Endothelial cell of umbilical vein (primary cell): ENCODE data around the gene AMMECR1L. TPM values are rescaled to one million over a fixed set of nuclear protein-coding genes. Genes with fewer than 3 reads are reported as not detected.

Experiments used
- BruUV-seq: library from RNA; stranded (reverse); fragments of 400-500 nt; replicated peaks from 2 replicates; lab custom pipeline; 2021; lab: Mats Ljungman, UMichigan
- CTCF ChIA-PET: fragments of 300-600, 350-600 bp; sonication (Branson Sonifier 250); formaldehyde crosslinking; loops from one replicate; lab custom pipeline; 2021; ENCODE audit warnings: antibody characterized with exemption, inconsistent platforms; lab: Charles Lee
- POLR2A ChIA-PET: fragments of 300-600, 350-600 bp; sonication (Branson Sonifier 250); formaldehyde crosslinking; loops from one replicate; lab custom pipeline; 2021; ENCODE audit warnings: antibody characterized with exemption, inconsistent platforms; lab: Charles Lee
- DNase-seq: peaks from one replicate; pipeline ENCODE4 v3.0.0-alpha.2; 2011; ENCODE audit warnings: low read depth, low spot score
- FAIRE-seq: peaks from 2 replicates; lab custom pipeline; 2011; peaks lifted over from hg19 to GRCh38; lab: Jason Lieb, UNC
- H2AFZ ChIP-seq: 2 replicates; pipeline ENCODE4 v1.6.0; 2012; ENCODE audit warnings: low read depth, low read length, control low read depth, inconsistent platforms
- H3K27ac ChIP-seq: 2 replicates; pipeline ENCODE4 v1.5.1; 2011; ENCODE audit warnings: low read depth, mild to moderate bottlenecking, control low read depth, low read length, moderate library complexity; ENCODE audit not compliant: insufficient read depth
- H3K27me3 ChIP-seq, 2 experiments: 2 replicates each; pipeline versions ENCODE4 v1.6.0 to v1.6.1; 2011; ENCODE audit warnings: low read length in 2 of 2, mixed read lengths in 1 of 2; ENCODE audit not compliant: control insufficient read depth in 2 of 2, insufficient read depth in 2 of 2
- H3K36me3 ChIP-seq, 2 experiments: 2 replicates in 1 of 2; 3 replicates in 1 of 2; pipeline ENCODE4 v1.5.1; 2011; ENCODE audit warnings: low read length in 2 of 2, mild to moderate bottlenecking in 1 of 2, moderate library complexity in 1 of 2; ENCODE audit not compliant: control insufficient read depth in 2 of 2, insufficient read depth in 2 of 2; ENCODE audit errors: extremely low read depth in 1 of 2
- H3K4me1 ChIP-seq: 3 replicates; pipeline ENCODE4 v1.5.1; 2011; ENCODE audit warnings: mild to moderate bottlenecking, low read length; ENCODE audit not compliant: control insufficient read depth, insufficient read depth; ENCODE audit errors: extremely low read depth
- H3K4me2 ChIP-seq: 2 replicates; pipeline ENCODE4 v1.6.1; 2011; ENCODE audit warnings: low read length, control low read depth, mixed read lengths; ENCODE audit not compliant: insufficient read depth
- H3K4me3 ChIP-seq, 3 experiments: fragments of 200-600 bp in 1 of 3; sonication (generic), shearing (Covaris generic) in 1 of 3; replicated peaks in 1 of 3; 2 replicates each; pipeline ENCODE4 v1.5.1; 2011 to 2016; ENCODE audit warnings: control low read depth in 3 of 3, low read length in 3 of 3, mild to moderate bottlenecking in 2 of 3, inconsistent platforms in 1 of 3, low read depth in 1 of 3, moderate library complexity in 1 of 3; ENCODE audit not compliant: insufficient read depth in 1 of 3
- H3K79me2 ChIP-seq: 2 replicates; pipeline ENCODE4 v1.6.0; 2012; ENCODE audit warnings: low read length, inconsistent platforms; ENCODE audit not compliant: control insufficient read depth, insufficient read depth
- H3K9ac ChIP-seq: replicated peaks from 2 replicates; pipeline ENCODE3; 2011; ENCODE audit warnings: low read length, control low read depth; ENCODE audit not compliant: insufficient read depth; ENCODE audit errors: extremely low read depth
- H3K9me1 ChIP-seq: replicated peaks from 3 replicates; pipeline ENCODE4 v1.6.0; 2011; ENCODE audit warnings: mild to moderate bottlenecking, low read length; ENCODE audit not compliant: control insufficient read depth, insufficient read depth; ENCODE audit errors: extremely low read depth
- H3K9me3 ChIP-seq: replicated peaks from 2 replicates; pipeline ENCODE4 v1.5.1; 2012; ENCODE audit warnings: low read length, inconsistent platforms; ENCODE audit not compliant: control insufficient read depth, insufficient read depth
- H4K20me1 ChIP-seq: replicated peaks from 2 replicates; pipeline ENCODE3; 2011; ENCODE audit warnings: mild to moderate bottlenecking, low read length; ENCODE audit not compliant: control insufficient read depth, insufficient read depth; ENCODE audit errors: extremely low read depth
- EZH2 ChIP-seq: IDR thresholded peaks from 2 replicates; pipeline ENCODE4 v1.6.1; 2012; ENCODE audit warnings: borderline replicate concordance, low read depth, mild to moderate bottlenecking, moderate library complexity, low read length, inconsistent platforms; ENCODE audit not compliant: severe bottlenecking
- FOS ChIP-seq: IDR thresholded peaks from 2 replicates; pipeline ENCODE4 v1.6.1; 2011; ENCODE audit warnings: mild to moderate bottlenecking, low read length, moderate library complexity, borderline replicate concordance; ENCODE audit not compliant: insufficient read depth
- GATA2 ChIP-seq: IDR thresholded peaks from 2 replicates; pipeline ENCODE4 v1.7.0; 2011; ENCODE audit warnings: low read depth, mild to moderate bottlenecking, moderate library complexity, mixed read lengths, low read length; ENCODE audit not compliant: insufficient read length, insufficient read depth
- JUN ChIP-seq: IDR thresholded peaks from 2 replicates; pipeline ENCODE4 v1.6.1; 2011; ENCODE audit warnings: borderline replicate concordance, low read depth; ENCODE audit not compliant: insufficient read length, insufficient read depth
- MYC ChIP-seq: IDR thresholded peaks from one replicate; pipeline ENCODE4 v1.6.1; 2011; ENCODE audit warnings: mild to moderate bottlenecking, low read depth, low read length
- POLR2A ChIP-seq: IDR thresholded peaks from 2 replicates; pipeline ENCODE4 v1.6.1; 2012; ENCODE audit warnings: low read depth, mild to moderate bottlenecking, control low read depth, low read length
- POLR2AphosphoS5 ChIP-seq: IDR thresholded peaks from 2 replicates; pipeline ENCODE4 v1.6.1; 2012; ENCODE audit warnings: low read depth, mild to moderate bottlenecking, control low read depth, low read length, moderate library complexity; ENCODE audit not compliant: insufficient read depth
- dilution Hi-C: fragments of 300-500 bp; cut with MboI; formaldehyde crosslinking; loops from one replicate; pipeline ENCODE4 v1.15.0; 2019; ENCODE audit warnings: low sequenced_read_pairs; ENCODE audit not compliant: extremely low pct_ligation_motif_present
- intact Hi-C: fragments of 100-400 bp; cut with micrococcal nuclease; formaldehyde crosslinking; loops from one replicate; pipeline ENCODE4 v1.10.0; 2022
- polyA plus RNA-seq, 4 experiments: library from polyadenylated mRNA; depleted of rRNA in 3 of 4; stranded (reverse) in 3 of 4; unstranded in 1 of 4; fragments of >200 nt; gene quantifications; 2 replicates each; pipeline versions ENCODE4 v1.2.1 to v1.2.3, GENCODE V29; 2011 to 2012; ENCODE audit warnings: missing spikeins in 1 of 4
- total RNA-seq: library from RNA; stranded (reverse); gene quantifications from 2 replicates; pipeline ENCODE4 v1.2.3, GENCODE V29; 2021
- TF ChIP-seq, protein P1 (sequence below): IDR thresholded peaks from 2 replicates; pipeline ENCODE4 v1.6.1; 2011; ENCODE audit not compliant: insufficient read depth, insufficient read length
- TF ChIP-seq, protein P2 (sequence below), 2 donors: IDR thresholded peaks; 1 replicate in 1 of 2; 2 replicates in 1 of 2; pipeline ENCODE4 v1.5.1; 2011; ENCODE audit warnings: low read length in 2 of 2, mild to moderate bottlenecking in 2 of 2, moderate library complexity in 2 of 2, control low read depth in 1 of 2, inconsistent platforms in 1 of 2, low read depth in 1 of 2; ENCODE audit not compliant: insufficient read depth in 1 of 2; ENCODE audit errors: extremely low read depth in 1 of 2

AMMECR1L gene
- total and polyA plus RNA-seq, 2 donors (not counting 3 experiments of a cell fraction or from before 2014, with no cell fraction given): 14.8 to 20.7 TPM

DNA sequence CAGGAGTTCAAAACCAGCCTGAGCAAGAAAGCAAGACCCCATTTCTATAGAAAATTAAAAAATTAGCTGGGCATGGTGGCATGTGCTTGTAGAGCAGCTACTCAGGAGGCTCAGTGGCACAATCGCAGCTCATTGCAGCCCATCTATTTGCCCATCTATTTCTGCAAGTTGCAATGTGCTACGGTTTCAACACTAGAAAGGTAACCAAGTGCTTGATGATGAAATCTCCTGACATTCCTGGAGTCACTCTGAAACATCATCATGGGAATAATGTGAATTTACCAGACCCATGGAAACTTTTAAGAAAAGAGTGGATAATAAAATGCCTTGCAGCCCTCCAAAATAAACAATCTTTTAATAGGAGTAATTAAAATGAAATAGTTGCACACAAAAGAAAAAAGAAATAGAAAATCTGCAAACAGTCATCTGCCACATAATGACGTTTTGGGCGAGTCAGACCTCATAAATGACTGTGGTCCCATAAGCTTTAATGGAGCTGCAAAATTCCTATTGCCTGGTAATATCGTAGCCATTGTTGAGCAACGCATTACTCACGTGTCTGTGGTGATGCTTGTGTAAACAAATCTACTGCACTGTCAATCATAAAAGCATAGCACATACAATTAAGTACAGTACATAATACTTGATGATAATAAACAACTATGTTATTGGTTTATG is 46.6 kb upstream of the AMMECR1L start:
- Histone ChIP-seq H2AFZ (no peak overlapping the region), H4K20me1 (no peaks in the 10 kb centered on the region), H3K4me1 (no peaks in the 10 kb centered on the region), H3K9me3 (no peaks in the 10 kb centered on the region), H3K27ac (no peak overlapping the region), H3K4me3 (no peak overlapping the region), H3K79me2 (no peaks in the 10 kb centered on the region), H3K4me2 (no peak overlapping the region), H3K9ac (no peak overlapping the region), H3K27me3 (peaks cover 0 to 3% of the 10 kb centered on the region in 2 experiments), H3K36me3 (no peaks in the 10 kb centered on the region), H3K9me1 (no peaks in the 10 kb centered on the region)
- dilution Hi-C loops (no loop called here), intact Hi-C loops (no loop called here)
- ChIA-PET POLR2A (no interaction called here), CTCF (no interaction called here)
- peak; percentile 12 for DNase-seq
- TF ChIP-seq, protein P1, sequence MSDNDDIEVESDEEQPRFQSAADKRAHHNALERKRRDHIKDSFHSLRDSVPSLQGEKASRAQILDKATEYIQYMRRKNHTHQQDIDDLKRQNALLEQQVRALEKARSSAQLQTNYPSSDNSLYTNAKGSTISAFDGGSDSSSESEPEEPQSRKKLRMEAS: no peak
- TF ChIP-seq, protein P2, sequence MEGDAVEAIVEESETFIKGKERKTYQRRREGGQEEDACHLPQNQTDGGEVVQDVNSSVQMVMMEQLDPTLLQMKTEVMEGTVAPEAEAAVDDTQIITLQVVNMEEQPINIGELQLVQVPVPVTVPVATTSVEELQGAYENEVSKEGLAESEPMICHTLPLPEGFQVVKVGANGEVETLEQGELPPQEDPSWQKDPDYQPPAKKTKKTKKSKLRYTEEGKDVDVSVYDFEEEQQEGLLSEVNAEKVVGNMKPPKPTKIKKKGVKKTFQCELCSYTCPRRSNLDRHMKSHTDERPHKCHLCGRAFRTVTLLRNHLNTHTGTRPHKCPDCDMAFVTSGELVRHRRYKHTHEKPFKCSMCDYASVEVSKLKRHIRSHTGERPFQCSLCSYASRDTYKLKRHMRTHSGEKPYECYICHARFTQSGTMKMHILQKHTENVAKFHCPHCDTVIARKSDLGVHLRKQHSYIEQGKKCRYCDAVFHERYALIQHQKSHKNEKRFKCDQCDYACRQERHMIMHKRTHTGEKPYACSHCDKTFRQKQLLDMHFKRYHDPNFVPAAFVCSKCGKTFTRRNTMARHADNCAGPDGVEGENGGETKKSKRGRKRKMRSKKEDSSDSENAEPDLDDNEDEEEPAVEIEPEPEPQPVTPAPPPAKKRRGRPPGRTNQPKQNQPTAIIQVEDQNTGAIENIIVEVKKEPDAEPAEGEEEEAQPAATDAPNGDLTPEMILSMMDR (IDR thresholded peaks at IDR 0.05; ENCODE audit: extremely low read depth in 1 of 2, insufficient read depth in 1 of 2, low read depth in 1 of 2, low read length in 2 of 2): no peak
- no peak for TF ChIP-seq GATA2
- no peak for TF ChIP-seq POLR2AphosphoS5
- no peak for TF ChIP-seq FOS
- TF ChIP-seq EZH2: no peak
- TF ChIP-seq JUN: no peak
- no peak for TF ChIP-seq MYC
- TF ChIP-seq POLR2A: no peak
- FAIRE-seq: no peak
- BruUV-seq: no TSS peak
